Trophoblast cell (in vitro differentiated cells and primary cell): ENCODE results near the gene UBE2Z.

Source experiments
- DNase-seq, 2 donors: peaks; one replicate each; pipeline ENCODE4 v3.0.0-alpha.2; 2016
- H2AFZ ChIP-seq: 2 replicates; pipeline ENCODE4 v1.6.1; 2013; ENCODE audit warnings: low read length, moderate library complexity, mild to moderate bottlenecking; ENCODE audit not compliant: insufficient read depth, poor library complexity
- H2AK5ac ChIP-seq: 2 replicates; pipeline ENCODE4 v1.6.1; 2013; ENCODE audit warnings: mild to moderate bottlenecking, low read length
- H2BK120ac ChIP-seq: 2 replicates; pipeline ENCODE4 v1.6.1; 2013; ENCODE audit warnings: low read length, mild to moderate bottlenecking, moderate library complexity; ENCODE audit not compliant: insufficient read depth, poor library complexity
- H2BK12ac ChIP-seq: 2 replicates; pipeline ENCODE4 v1.6.1; 2013; ENCODE audit warnings: mild to moderate bottlenecking, low read length, moderate library complexity
- H2BK5ac ChIP-seq: 2 replicates; pipeline ENCODE4 v1.6.1; 2013; ENCODE audit warnings: low read length, low read depth, moderate library complexity, mild to moderate bottlenecking; ENCODE audit not compliant: poor library complexity
- H3K14ac ChIP-seq: 2 replicates; pipeline ENCODE4 v1.6.1; 2013; ENCODE audit warnings: mild to moderate bottlenecking, low read length
- H3K18ac ChIP-seq: 2 replicates; pipeline ENCODE4 v1.6.1; 2013; ENCODE audit warnings: mild to moderate bottlenecking, low read length
- H3K23ac ChIP-seq: 2 replicates; pipeline ENCODE4 v1.6.1; 2013; ENCODE audit warnings: low read length
- H3K27ac ChIP-seq: 2 replicates; pipeline ENCODE4 v1.5.1; 2013; ENCODE audit warnings: low read depth, mild to moderate bottlenecking, inconsistent platforms, low read length, moderate library complexity
- H3K27me3 ChIP-seq: 2 replicates; pipeline ENCODE4 v1.6.1; 2013; ENCODE audit warnings: inconsistent platforms, mild to moderate bottlenecking, low read length, moderate library complexity; ENCODE audit not compliant: insufficient read depth
- H3K36me3 ChIP-seq, 2 experiments: 1 replicate in 1 of 2; 2 replicates in 1 of 2; pipeline ENCODE4 v1.6.1; 2013; ENCODE audit warnings: low read length in 2 of 2, mild to moderate bottlenecking in 2 of 2, moderate library complexity in 1 of 2; ENCODE audit not compliant: insufficient read depth in 2 of 2, control insufficient read depth in 1 of 2
- H3K4ac ChIP-seq: 2 replicates; pipeline ENCODE4 v1.6.1; 2013; ENCODE audit warnings: low read depth, mild to moderate bottlenecking, low read length, moderate library complexity
- H3K4me1 ChIP-seq, 2 experiments: 1 replicate in 1 of 2; 2 replicates in 1 of 2; pipeline ENCODE4 v1.6.1; 2013; ENCODE audit warnings: low read length in 2 of 2, mild to moderate bottlenecking in 2 of 2, moderate library complexity in 1 of 2; ENCODE audit not compliant: insufficient read depth in 2 of 2, control insufficient read depth in 1 of 2
- H3K4me2 ChIP-seq: 2 replicates; pipeline ENCODE4 v1.6.1; 2013; ENCODE audit warnings: inconsistent platforms, mild to moderate bottlenecking, low read length, moderate library complexity
- H3K4me3 ChIP-seq: 2 replicates; pipeline ENCODE4 v1.5.1; 2013; ENCODE audit warnings: mild to moderate bottlenecking, low read depth, low read length, inconsistent platforms
- H3K79me1 ChIP-seq: one replicate; pipeline ENCODE4 v1.6.1; 2013; ENCODE audit warnings: low read length
- H3K79me2 ChIP-seq: 2 replicates; pipeline ENCODE4 v1.6.1; 2013; ENCODE audit warnings: low read length, mild to moderate bottlenecking; ENCODE audit not compliant: control insufficient read depth, insufficient read depth, poor library complexity
- H3K9ac ChIP-seq: 2 replicates; pipeline ENCODE4 v1.6.1; 2013; ENCODE audit warnings: mild to moderate bottlenecking, low read length
- H3K9me3 ChIP-seq: 2 replicates; pipeline ENCODE4 v1.6.1; 2013; ENCODE audit warnings: low read depth, mild to moderate bottlenecking, control low read depth, inconsistent platforms, low read length; ENCODE audit not compliant: insufficient read depth
- H4K12ac ChIP-seq: 2 replicates; pipeline ENCODE4 v1.6.1; 2013; ENCODE audit warnings: low read depth, mild to moderate bottlenecking, low read length, moderate library complexity
- H4K8ac ChIP-seq: 2 replicates; pipeline ENCODE4 v1.6.1; 2013; ENCODE audit warnings: low read depth, mild to moderate bottlenecking, low read length, moderate library complexity
- H4K91ac ChIP-seq: one replicate; pipeline ENCODE4 v1.6.1; 2013; ENCODE audit warnings: low read depth, mild to moderate bottlenecking, low read length, moderate library complexity
- WGBS: extraction: QIAGEN DNeasy Blood & Tissue Kit; methylation state at CpG from one replicate; pipeline ENCODE4 v1.1.7; 2013; ENCODE audit warnings: missing lambda C conversion rate; ENCODE audit not compliant: insufficient read length, insufficient coverage; ENCODE audit errors: extremely low coverage; 5-methylcytosine and 5-hydroxymethylcytosine counted together

The UBE2Z gene

DNA sequence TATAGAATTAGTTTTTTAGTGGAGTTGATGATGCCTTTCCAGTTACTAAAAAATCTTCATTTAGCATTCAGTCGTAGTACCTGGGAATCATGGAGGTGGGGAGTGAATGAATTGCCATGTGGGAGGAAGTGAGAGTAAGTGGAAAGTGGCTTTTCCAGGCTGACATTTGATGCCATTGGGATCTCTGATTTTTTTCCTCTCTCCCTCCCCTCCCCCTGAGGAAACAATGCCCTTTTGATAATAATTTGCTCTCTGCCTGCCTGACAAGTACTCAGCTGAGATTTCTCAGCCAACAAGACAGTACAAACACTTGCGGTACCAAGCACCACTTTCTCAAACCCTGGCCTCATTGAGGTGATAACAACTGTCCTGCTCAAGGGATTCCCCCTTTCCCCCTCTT lies 2.2 kb downstream of the UBE2Z start:
- Histone ChIP-seq H3K4me2 (peak overlapping the region; percentile 81), H3K79me2 (peaks cover 24% of the 10 kb centered on the region), H3K9ac (no peak overlapping the region), H2BK5ac (no peak overlapping the region), H2AK5ac (no peak overlapping the region), H4K12ac (no peak overlapping the region), H3K79me1 (peaks cover 11% of the 10 kb centered on the region), H3K4me1 (peaks cover 3 to 14% of the 10 kb centered on the region in 2 experiments), H3K27ac (no peak overlapping the region), H3K36me3 (peaks cover 8 to 30% of the 10 kb centered on the region in 2 experiments), H2BK120ac (no peak overlapping the region), H3K4me3 (no peak overlapping the region), H4K8ac (no peak overlapping the region), H2AFZ (no peak overlapping the region), H2BK12ac (no peak overlapping the region), H3K18ac (no peak overlapping the region), H3K14ac (no peak overlapping the region), H3K27me3 (no peaks in the 10 kb centered on the region), H3K4ac (peak overlapping the region; percentile 93), H3K9me3 (no peaks in the 10 kb centered on the region), H4K91ac (no peak overlapping the region), H3K23ac (no peak overlapping the region)
- WGBS: no CpG with 5 or more reads among the region's 2 CpGs
- DNase-seq: no peak

DNA sequence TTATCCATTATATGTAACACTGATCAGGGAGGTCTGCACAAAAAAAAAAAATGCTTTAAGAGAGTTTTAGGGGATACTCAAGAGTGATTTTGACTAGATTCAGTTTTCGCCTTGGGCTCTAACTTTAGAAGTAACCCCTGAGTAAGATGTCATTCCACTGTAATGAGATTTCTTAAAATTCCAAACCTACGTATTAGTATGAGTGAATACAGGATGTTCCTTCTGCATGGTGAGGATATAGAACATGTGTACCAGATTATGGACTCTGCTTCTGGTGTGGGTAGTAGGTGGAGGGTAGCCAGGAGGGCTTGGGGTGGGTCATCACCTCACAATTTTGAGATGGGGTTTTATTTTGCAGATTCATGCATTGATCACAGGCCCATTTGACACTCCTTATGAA lies 4.3 kb downstream of the UBE2Z start:
- H3K23ac ChIP-seq: no peak overlapping the region
- H4K91ac ChIP-seq: no peak overlapping the region
- no peak overlapping the region for H3K4me2 ChIP-seq
- peaks cover 11% of the 10 kb centered on the region for H3K79me1 ChIP-seq
- H3K4ac ChIP-seq: peak overlapping the region; percentile 67
- no peak overlapping the region for H2BK120ac ChIP-seq
- H3K4me3 ChIP-seq: no peak overlapping the region
- no peak for DNase-seq
- no peak overlapping the region for H3K14ac ChIP-seq
- no peak overlapping the region for H2BK5ac ChIP-seq
- H3K9ac ChIP-seq: no peak overlapping the region
- H4K8ac ChIP-seq: no peak overlapping the region
- H3K79me2 ChIP-seq: peaks cover 24% of the 10 kb centered on the region
- H4K12ac ChIP-seq: no peak overlapping the region
- no peak overlapping the region for H3K27ac ChIP-seq
- no CpG with 5 or more reads among the region's 2 CpGs for WGBS
- H3K27me3 ChIP-seq: no peaks in the 10 kb centered on the region
- no peak overlapping the region for H2AK5ac ChIP-seq
- no peak overlapping the region for H3K18ac ChIP-seq
- H3K9me3 ChIP-seq: no peaks in the 10 kb centered on the region
- H3K4me1 ChIP-seq: peaks cover 3 to 14% of the 10 kb centered on the region in 2 experiments
- H3K36me3 ChIP-seq: peaks cover 20 to 42% of the 10 kb centered on the region in 2 experiments
- H2BK12ac ChIP-seq: no peak overlapping the region
- H2AFZ ChIP-seq: no peak overlapping the region

DNA sequence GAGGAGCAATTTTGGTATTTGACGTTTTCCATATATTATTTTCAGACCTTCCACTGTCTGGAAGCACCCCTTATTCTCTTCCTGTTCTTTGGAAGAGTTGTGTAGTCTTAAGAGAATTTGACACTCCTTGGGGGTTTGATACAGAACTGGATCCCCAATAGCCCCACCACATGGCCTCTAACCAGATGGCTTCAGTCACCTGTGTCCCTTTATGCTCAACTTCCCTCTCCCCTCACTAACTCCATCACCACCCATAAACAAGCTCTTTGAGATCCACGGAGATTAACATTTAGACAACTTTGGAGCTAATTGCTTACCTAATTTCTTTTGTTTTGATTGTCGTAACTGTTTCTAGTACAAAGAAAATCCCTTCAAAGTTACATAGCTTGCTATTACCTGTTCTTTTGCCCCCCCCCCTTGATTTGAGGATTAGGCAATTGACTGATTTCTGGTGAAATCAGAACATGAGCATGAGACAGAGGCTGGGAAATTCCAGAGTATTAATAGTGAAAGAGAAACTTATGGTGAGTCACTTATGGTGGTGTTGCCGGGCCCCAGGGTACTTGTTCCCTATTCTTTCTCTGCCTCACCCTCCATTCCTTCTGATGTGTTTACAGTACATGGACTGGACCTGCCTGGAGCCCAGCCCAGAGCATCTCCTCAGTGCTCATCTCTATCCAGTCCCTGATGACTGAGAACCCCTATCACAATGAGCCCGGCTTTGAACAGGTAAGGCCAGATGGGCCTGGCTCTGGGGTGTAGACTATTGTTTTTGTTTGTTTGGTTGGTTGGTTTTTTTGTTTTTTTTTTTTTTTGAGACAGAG lies 7.5 kb downstream of the UBE2Z start:
- Histone ChIP-seq H3K4ac (no peak overlapping the region), H2AK5ac (no peak overlapping the region), H3K4me3 (no peak overlapping the region), H3K4me1 (peaks cover 0 to 3% of the 10 kb centered on the region in 2 experiments), H3K79me1 (no peaks in the 10 kb centered on the region), H3K79me2 (peaks cover 4% of the 10 kb centered on the region), H4K12ac (no peak overlapping the region), H3K14ac (no peak overlapping the region), H3K9ac (no peak overlapping the region), H3K36me3 (peaks cover 42 to 68% of the 10 kb centered on the region in 2 experiments), H2BK12ac (no peak overlapping the region), H2BK120ac (no peak overlapping the region), H3K4me2 (no peak overlapping the region), H3K18ac (no peak overlapping the region), H3K27ac (no peak overlapping the region), H2AFZ (no peak overlapping the region), H4K8ac (no peak overlapping the region), H3K27me3 (no peaks in the 10 kb centered on the region), H3K9me3 (no peaks in the 10 kb centered on the region), H3K23ac (no peak overlapping the region), H4K91ac (no peak overlapping the region), H2BK5ac (no peak overlapping the region)
- DNase-seq: peak; percentile 50 to 55
- WGBS: no CpG with 5 or more reads among the region's 5 CpGs

DNA sequence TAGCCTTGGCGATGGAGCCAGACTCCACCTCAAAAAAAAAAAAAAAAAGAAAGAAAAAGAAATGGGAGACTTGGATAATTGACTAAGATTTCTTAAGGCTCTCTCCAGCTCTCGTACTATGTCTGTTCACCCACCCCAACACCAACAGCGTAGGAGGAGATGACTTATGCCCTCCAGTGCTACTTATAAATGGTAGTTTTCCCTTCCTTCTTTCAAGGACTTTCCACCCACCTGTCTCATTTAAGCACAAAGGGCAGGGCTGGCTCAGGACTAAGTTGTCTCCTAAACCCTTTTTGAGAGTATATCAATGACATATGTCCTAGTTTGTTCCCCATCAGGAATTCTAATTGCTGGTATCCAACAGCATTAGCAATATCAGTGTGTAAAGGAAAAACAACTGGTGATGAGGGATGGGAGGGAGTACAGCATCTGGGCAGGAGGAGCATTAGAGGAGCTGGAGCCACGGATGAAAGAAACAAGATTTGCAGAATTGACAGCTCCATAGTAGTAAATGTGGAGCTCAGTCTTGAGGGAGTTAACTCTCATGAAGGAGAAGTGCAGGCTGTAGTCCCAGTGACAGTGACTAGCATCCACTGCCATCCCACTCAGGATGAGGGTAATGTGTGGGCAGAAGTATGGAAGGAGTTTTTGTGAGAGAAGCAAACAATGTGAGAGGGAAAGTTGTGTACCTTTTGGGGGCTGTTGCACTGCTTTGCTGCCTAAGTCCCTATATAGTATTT lies 17.2 kb downstream of the UBE2Z start:
- peaks cover 2% of the 10 kb centered on the region for H3K9me3 ChIP-seq
- WGBS: no CpG with 5 or more reads among the region's 4 CpGs
- no peak overlapping the region for H4K91ac ChIP-seq
- H3K18ac ChIP-seq: no peak overlapping the region
- no peak overlapping the region for H2AFZ ChIP-seq
- no peak overlapping the region for H2BK120ac ChIP-seq
- no peak for DNase-seq
- no peak overlapping the region for H4K8ac ChIP-seq
- H2BK12ac ChIP-seq: no peak overlapping the region
- H3K14ac ChIP-seq: no peak overlapping the region
- H3K79me1 ChIP-seq: no peaks in the 10 kb centered on the region
- no peak overlapping the region for H3K23ac ChIP-seq
- no peak overlapping the region for H3K4ac ChIP-seq
- no peak overlapping the region for H3K4me2 ChIP-seq
- H2AK5ac ChIP-seq: no peak overlapping the region
- no peaks in the 10 kb centered on the region for H3K79me2 ChIP-seq
- no peak overlapping the region for H3K9ac ChIP-seq
- H3K4me3 ChIP-seq: no peak overlapping the region
- no peak overlapping the region for H3K27ac ChIP-seq
- H3K27me3 ChIP-seq: no peaks in the 10 kb centered on the region
- H3K36me3 ChIP-seq: peaks cover 57 to 84% of the 10 kb centered on the region in 2 experiments
- H3K4me1 ChIP-seq: no peaks in the 10 kb centered on the region
- H4K12ac ChIP-seq: no peak overlapping the region
- no peak overlapping the region for H2BK5ac ChIP-seq
